ENCODE results near the gene PITPNC1.

Gene PITPNC1

DNA sequence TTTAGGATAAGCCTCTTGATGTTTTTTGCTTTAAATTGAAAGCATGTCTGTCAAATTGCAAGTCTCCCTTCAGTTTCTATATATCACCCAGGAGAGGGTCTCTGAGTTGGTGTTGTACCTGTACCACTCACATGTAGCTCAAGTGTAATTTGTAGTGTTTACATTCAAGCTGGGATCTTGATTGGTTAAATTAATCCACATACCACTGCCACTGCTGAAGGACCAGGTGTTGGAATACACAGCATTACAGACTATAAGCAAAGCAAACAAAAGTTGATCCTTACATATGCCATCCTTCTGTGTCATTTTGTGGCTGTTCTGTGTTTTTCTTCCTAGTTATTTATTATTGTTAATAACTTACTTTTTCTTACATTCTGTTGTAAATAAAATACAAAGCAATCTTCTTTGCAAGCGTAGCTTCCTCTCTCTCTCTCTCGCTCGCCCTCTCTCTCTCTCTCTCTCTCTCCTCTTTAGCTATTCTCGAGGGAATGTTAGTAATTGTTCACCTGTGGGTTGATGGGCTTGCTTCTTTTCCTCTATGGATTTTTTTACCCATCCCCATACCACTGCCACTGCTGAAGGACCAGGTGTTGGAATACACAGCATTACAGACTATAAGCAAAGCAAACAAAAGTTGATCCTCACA is 319.9 kb downstream of the PITPNC1 start:
- TF ChIP-seq TAF1 (IDR thresholded peaks at IDR 0.05; ENCODE audit: borderline replicate concordance, insufficient read depth, low read length) (no peak), REST (IDR thresholded peaks at IDR 0.05; ENCODE audit: insufficient read depth in 1 of 2, low read depth in 2 of 2, low read length in 2 of 2) (no peak), SIN3A (IDR thresholded peaks at IDR 0.05; ENCODE audit: borderline replicate concordance, insufficient read depth, low read length) (no peak), POLR2AphosphoS5 (IDR thresholded peaks at IDR 0.05; ENCODE audit: low read depth, low read length) (no peak)

- TF ChIP-seq REST (IDR thresholded peaks at IDR 0.05; ENCODE audit: insufficient read depth in 1 of 2, low read depth in 2 of 2, low read length in 2 of 2) (no peak), FOXP2 (optimal IDR thresholded peaks at IDR 0.05; ENCODE audit: borderline replicate concordance, extremely low read depth, extremely low read length, insufficient read depth) (no peak), POLR2AphosphoS5 (IDR thresholded peaks at IDR 0.05; ENCODE audit: low read depth, low read length) (no peak), TAF1 (IDR thresholded peaks at IDR 0.05; ENCODE audit: borderline replicate concordance, insufficient read depth, low read length) (no peak), SIN3A (IDR thresholded peaks at IDR 0.05; ENCODE audit: borderline replicate concordance, insufficient read depth, low read length) (no peak)
Observed at GRCh38 chr17:67700037-67700724, 323.1 kb downstream of the PITPNC1 start.

DNA sequence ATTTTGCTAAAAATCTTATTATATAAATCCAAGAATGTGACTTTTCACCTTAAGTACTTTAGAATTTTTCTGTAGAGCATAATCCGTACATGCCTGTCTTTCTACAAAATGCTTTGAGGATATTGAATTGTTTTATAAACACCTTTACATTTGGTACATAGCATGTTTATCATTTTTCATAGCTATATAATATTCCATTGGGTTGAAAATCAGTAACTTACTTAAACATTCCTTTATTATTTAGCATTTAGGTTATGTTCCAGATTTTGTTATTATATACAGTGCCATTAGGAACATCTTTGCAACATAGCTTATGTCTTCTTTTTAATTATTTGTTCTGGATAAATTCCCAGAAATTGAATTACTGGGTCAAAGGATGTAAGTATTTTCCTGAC is 323.6 kb downstream of the PITPNC1 start:
- no peak for TF ChIP-seq TAF1 (IDR thresholded peaks at IDR 0.05; ENCODE audit: borderline replicate concordance, insufficient read depth, low read length)
- TF ChIP-seq SIN3A (IDR thresholded peaks at IDR 0.05; ENCODE audit: borderline replicate concordance, insufficient read depth, low read length): no peak
- no peak for TF ChIP-seq FOXP2 (optimal IDR thresholded peaks at IDR 0.05; ENCODE audit: borderline replicate concordance, extremely low read depth, extremely low read length, insufficient read depth)
- no peak for TF ChIP-seq REST (IDR thresholded peaks at IDR 0.05; ENCODE audit: insufficient read depth in 1 of 2, low read depth in 2 of 2, low read length in 2 of 2)
- no peak for TF ChIP-seq POLR2AphosphoS5 (IDR thresholded peaks at IDR 0.05; ENCODE audit: low read depth, low read length)

DNA sequence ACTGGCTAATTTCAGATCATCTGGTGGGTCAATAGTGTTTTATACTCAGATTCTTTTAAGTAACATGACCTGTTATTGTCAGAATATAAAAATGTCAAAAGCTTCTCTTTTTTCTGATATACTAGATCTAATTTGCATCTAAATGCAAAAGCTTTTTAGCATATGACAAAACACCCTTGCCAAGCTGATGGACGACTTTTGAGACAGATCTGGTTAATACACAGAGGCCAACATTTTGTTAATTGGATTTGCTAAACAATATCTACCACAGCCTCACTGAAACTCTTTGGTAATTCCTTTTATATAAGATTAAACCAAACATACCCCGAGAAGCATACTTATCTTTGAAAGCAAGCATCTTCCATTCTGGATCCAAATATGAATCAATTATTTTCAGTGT is 330.4 kb downstream of the PITPNC1 start:
- no peak for TF ChIP-seq POLR2AphosphoS5 (IDR thresholded peaks at IDR 0.05; ENCODE audit: low read depth, low read length)
- TF ChIP-seq FOXP2 (optimal IDR thresholded peaks at IDR 0.05; ENCODE audit: borderline replicate concordance, extremely low read depth, extremely low read length, insufficient read depth): no peak
- TF ChIP-seq TAF1 (IDR thresholded peaks at IDR 0.05; ENCODE audit: borderline replicate concordance, insufficient read depth, low read length): no peak
- TF ChIP-seq SIN3A (IDR thresholded peaks at IDR 0.05; ENCODE audit: borderline replicate concordance, insufficient read depth, low read length): no peak
- no peak for TF ChIP-seq REST (IDR thresholded peaks at IDR 0.05; ENCODE audit: insufficient read depth in 1 of 2, low read depth in 2 of 2, low read length in 2 of 2)

Measured in PFSK-1 (cell line).